MCF 10A (cell line): ENCODE data around the gene THOC5. TPM values are rescaled to one million over a fixed set of nuclear protein-coding genes. Genes with fewer than 3 reads are reported as not detected.

Source experiments
- BruUV-seq: library from RNA; stranded (reverse); fragments of 400-500 nt; replicated peaks from 2 replicates; lab custom pipeline; 2021; lab: Mats Ljungman, UMichigan
- CTCF ChIA-PET: fragments of 300-600 bp; sonication (Branson Sonifier 250); formaldehyde crosslinking; extraction: SDS; loops from one replicate; lab custom pipeline; 2021; ENCODE audit warnings: antibody characterized with exemption, inconsistent platforms; lab: Yijun Ruan, JAX
- POLR2A ChIA-PET: fragments of 300-600, 350-650 bp; sonication (Branson Sonifier 250); formaldehyde crosslinking; extraction: SDS; loops from one replicate; lab custom pipeline; 2020; ENCODE audit warnings: antibody characterized with exemption, inconsistent platforms; lab: Yijun Ruan, JAX
- DNase-seq: peaks from one replicate; pipeline ENCODE4 v3.0.0-alpha.2; 2018; ENCODE audit not compliant: unreplicated experiment
- H3K27ac Mint-ChIP-seq: one replicate; pipeline ENCODE4 v1.8.0; 2022; ENCODE audit warnings: mild to moderate bottlenecking, low read depth, mixed read lengths; ENCODE audit not compliant: unreplicated experiment
- H3K27me3 Mint-ChIP-seq: one replicate; pipeline ENCODE4 v1.8.0; 2022; ENCODE audit warnings: mixed read lengths; ENCODE audit not compliant: insufficient read depth, unreplicated experiment
- H3K36me3 Mint-ChIP-seq: one replicate; pipeline ENCODE4 v1.8.0; 2022; ENCODE audit warnings: mild to moderate bottlenecking, moderate library complexity, mixed read lengths; ENCODE audit not compliant: insufficient read depth, unreplicated experiment
- H3K4me1 Mint-ChIP-seq: one replicate; pipeline ENCODE4 v1.8.0; 2022; ENCODE audit warnings: mixed read lengths; ENCODE audit not compliant: insufficient read depth, unreplicated experiment
- H3K4me3 Mint-ChIP-seq: one replicate; pipeline ENCODE4 v1.8.0; 2022; ENCODE audit warnings: mild to moderate bottlenecking, moderate library complexity, mixed read lengths; ENCODE audit not compliant: unreplicated experiment
- H3K9me3 Mint-ChIP-seq: one replicate; pipeline ENCODE4 v1.8.0; 2022; ENCODE audit warnings: mixed read lengths; ENCODE audit not compliant: unreplicated experiment
- CTCF ChIP-seq: fragments of 200-600 bp; IDR thresholded peaks from one replicate; pipeline ENCODE4 v1.8.0; 2022; ENCODE audit warnings: antibody characterized with exemption, mild to moderate bottlenecking; ENCODE audit not compliant: unreplicated experiment
- intact Hi-C: fragments of 100-400 bp; cut with micrococcal nuclease; formaldehyde crosslinking; loops from 2 replicates; pipeline ENCODE4 v1.14.1; 2022
- total RNA-seq: library from RNA; stranded (reverse); gene quantifications from 2 replicates; pipeline ENCODE4 v1.2.3, GENCODE V29; 2022

THOC5 gene
- total RNA-seq, 1 experiment from 2014 or later = 51.3 TPM

DNA sequence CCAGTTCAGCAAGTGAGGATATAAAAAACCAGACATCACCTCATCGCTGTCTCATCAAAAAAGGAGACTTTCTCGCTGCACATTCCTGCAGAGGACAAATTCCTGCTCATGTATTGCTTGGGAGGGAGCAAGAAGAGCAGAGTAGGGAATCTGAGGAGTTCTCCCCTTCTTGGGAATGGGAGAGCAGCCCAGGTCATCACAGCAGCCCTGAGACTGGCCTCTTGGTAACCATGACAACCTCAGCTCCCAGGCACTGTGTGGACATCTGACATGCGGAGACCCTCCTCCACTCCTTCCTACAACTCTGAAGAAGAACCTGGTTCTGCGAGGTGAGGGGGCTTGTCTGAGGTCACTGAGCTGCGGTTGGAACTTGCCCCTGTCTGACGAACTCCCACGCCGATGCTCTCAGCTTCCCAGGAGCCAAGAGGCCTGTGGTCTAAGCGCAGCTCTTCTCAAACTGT is 97.3 kb downstream of the THOC5 start:
- POLR2A ChIA-PET = interaction anchor here (0.7 kb wide), 1 partner anchor 149 kb away, joined by 4 read pairs; no protein-coding TSS in a partner anchor
- intact Hi-C loops = no loop called here
- H3K4me3 Mint-ChIP-seq = no peak overlapping the region
- no peaks in the 10 kb centered on the region for H3K27me3 Mint-ChIP-seq
- H3K36me3 Mint-ChIP-seq = peaks cover 4% of the 10 kb centered on the region
- BruUV-seq = no TSS peak
- no peak for TF ChIP-seq CTCF
- CTCF ChIA-PET = interaction anchor here (0.9 kb wide), 1 partner anchor 15 kb away, joined by 4 read pairs; no protein-coding TSS in a partner anchor
- no peak for DNase-seq
- no peaks in the 10 kb centered on the region for H3K9me3 Mint-ChIP-seq
- peaks cover 4% of the 10 kb centered on the region for H3K4me1 Mint-ChIP-seq
- no peak overlapping the region for H3K27ac Mint-ChIP-seq

Other genes starting within 250 kb of the THOC5 start
- gene GAS2L1, start 247.1 kb downstream of the THOC5 start, total RNA-seq = 15.3 and 17.2 TPM in 2 replicates
- 0.52 and 0.82 TPM in 2 replicates for gene RASL10A, start 238.1 kb downstream of the THOC5 start, total RNA-seq
- 67.3 and 69.5 TPM in 2 replicates for gene AP1B1, start 165.2 kb downstream of the THOC5 start, total RNA-seq
- not detected in 2 replicates for gene RFPL1, start 115.2 kb downstream of the THOC5 start, total RNA-seq
- gene NEFH, start 73.5 kb downstream of the THOC5 start, total RNA-seq = not detected in 2 replicates
- 23.4 and 27.2 TPM in 2 replicates for gene NIPSNAP1, start 27.4 kb upstream of the THOC5 start, total RNA-seq
- 92.4 and 98.3 TPM in 2 replicates for gene NF2, start 49.9 kb upstream of the THOC5 start, total RNA-seq
- not detected in 2 replicates for gene CABP7, start 166.2 kb upstream of the THOC5 start, total RNA-seq
- gene ZMAT5, start 213.2 kb upstream of the THOC5 start, total RNA-seq = 19.0 and 25.6 TPM in 2 replicates
- 94.7 and 114 TPM in 2 replicates for gene UQCR10, start 213.6 kb upstream of the THOC5 start, total RNA-seq